OCI-LY7 (cell line): ENCODE measurements around the gene ALDH1A3. TPM values are rescaled to one million over a fixed set of nuclear protein-coding genes. Genes with fewer than 3 reads are reported as not detected.

ENCODE experiments used
- BruUV-seq: library from RNA; stranded (reverse); fragments of 400-500 nt; replicated peaks from 2 replicates; lab custom pipeline; 2021; lab: Mats Ljungman, UMichigan
- CTCF ChIA-PET: fragments of 300-600 bp; sonication (Branson Sonifier 250); formaldehyde crosslinking; loops from one replicate; lab custom pipeline; 2022; ENCODE audit warnings: antibody characterized with exemption; ENCODE audit not compliant: unreplicated experiment; lab: Charles Lee
- POLR2A ChIA-PET: fragments of 300-600 bp; sonication (Branson Sonifier 250); formaldehyde crosslinking; loops from one replicate; lab custom pipeline; 2022; ENCODE audit warnings: antibody characterized with exemption; lab: Charles Lee
- DNase-seq: peaks from one replicate; pipeline ENCODE4 v3.0.0-alpha.2; 2015; ENCODE audit warnings: low spot score
- H2AFZ ChIP-seq: fragments of 200-600 bp; sonication (generic), shearing (Covaris generic); 2 replicates; pipeline ENCODE4 v1.6.1; 2014; ENCODE audit warnings: mild to moderate bottlenecking, antibody characterized with exemption, low read length, moderate library complexity
- H3K27ac ChIP-seq: fragments of 200-600 bp; sonication (generic); 2 replicates; pipeline ENCODE4 v1.5.1; 2014; ENCODE audit warnings: mixed run types, low read depth, mild to moderate bottlenecking, moderate library complexity, low read length, inconsistent platforms; ENCODE audit not compliant: poor library complexity, severe bottlenecking
- H3K36me3 ChIP-seq: fragments of 200-600 bp; sonication (generic); 2 replicates; pipeline ENCODE4 v1.6.1; 2014; ENCODE audit warnings: mild to moderate bottlenecking, antibody characterized with exemption, low read length, moderate library complexity, mixed read lengths; ENCODE audit not compliant: insufficient read depth
- H3K4me1 ChIP-seq: fragments of 200-600 bp; sonication (generic); 2 replicates; pipeline ENCODE4 v1.5.1; 2014; ENCODE audit warnings: mild to moderate bottlenecking, low read length; ENCODE audit not compliant: insufficient read depth, poor library complexity, severe bottlenecking
- H3K4me2 ChIP-seq: fragments of 200-600 bp; sonication (generic); 2 replicates; pipeline ENCODE4 v1.6.1; 2014; ENCODE audit warnings: mild to moderate bottlenecking, low read length
- H3K4me3 ChIP-seq: fragments of 200-600 bp; sonication (generic); 2 replicates; pipeline ENCODE4 v1.5.1; 2014; ENCODE audit warnings: mild to moderate bottlenecking, low read depth, low read length; ENCODE audit not compliant: poor library complexity, severe bottlenecking
- H3K79me2 ChIP-seq: fragments of 200-600 bp; sonication (generic); 2 replicates; pipeline ENCODE4 v1.6.1; 2016; ENCODE audit warnings: low read depth, mild to moderate bottlenecking, low read length, moderate library complexity, mixed read lengths; ENCODE audit not compliant: insufficient read depth
- H3K9me2 ChIP-seq: fragments of 200-600 bp; sonication (generic); 2 replicates; pipeline ENCODE4 v1.6.1; 2016; ENCODE audit warnings: mild to moderate bottlenecking, low read length, mixed read lengths; ENCODE audit not compliant: insufficient read depth
- H3K9me3 ChIP-seq: fragments of 200-600 bp; sonication (generic); 2 replicates; pipeline ENCODE4 v1.6.1; 2014; ENCODE audit warnings: mild to moderate bottlenecking, mixed run types, low read length, mixed read lengths
- H4K20me1 ChIP-seq: fragments of 200-600 bp; sonication (generic); 2 replicates; pipeline ENCODE4 v1.6.1; 2014; ENCODE audit warnings: mild to moderate bottlenecking, antibody characterized with exemption, low read length, moderate library complexity, mixed read lengths; ENCODE audit not compliant: insufficient read depth
- CTCF ChIP-seq: fragments of 200-600 bp; sonication (generic); conservative IDR thresholded peaks from 2 replicates; pipeline ENCODE4 v1.5.1; 2014; ENCODE audit warnings: mild to moderate bottlenecking, antibody characterized with exemption, low read length, moderate library complexity, mixed read lengths
- EZH2phosphoT487 ChIP-seq: fragments of 200-600 bp; sonication (generic); IDR thresholded peaks from 2 replicates; pipeline ENCODE4 v1.6.1; 2018; ENCODE audit warnings: low read depth, borderline replicate concordance, mild to moderate bottlenecking, mixed run types, antibody characterized with exemption, low read length, moderate library complexity, mixed read lengths
- intact Hi-C: fragments of 100-400 bp; cut with micrococcal nuclease; formaldehyde crosslinking; loops from one replicate; pipeline ENCODE4 v1.10.0; 2022; ENCODE audit not compliant: unreplicated experiment
- total RNA-seq, 2 experiments: library from RNA; depleted of rRNA in 1 of 2; stranded (reverse); fragments of >200 nt in 1 of 2; shearing (Covaris generic) in 1 of 2; gene quantifications; 2 replicates each; pipeline ENCODE4 v1.2.3, GENCODE V29; 2014 to 2022

ALDH1A3 gene
- total RNA-seq, 2 experiments from 2014 or later, result not detected

GRCh38 chr15:100944986-100945385 lies 65.4 kb downstream of the ALDH1A3 start:
- Histone ChIP-seq H3K79me2 (peaks cover 100% of the 10 kb centered on the region), H3K36me3 (peaks cover 98% of the 10 kb centered on the region), H3K4me2 (no peak overlapping the region), H2AFZ (no peak overlapping the region), H3K9me3 (peaks cover 12% of the 10 kb centered on the region; the same call in 1 of the 2 replicates), H3K27ac (peak overlapping the region; percentile 43), H4K20me1 (peaks cover 3% of the 10 kb centered on the region; the same call in 1 of the 2 replicates), H3K4me3 (no peak overlapping the region), H3K9me2 (no peaks in the 10 kb centered on the region), H3K4me1 (peaks cover 66% of the 10 kb centered on the region)
- ChIA-PET CTCF (no interaction called here), POLR2A (interaction anchor here (0.6 to 3.0 kb wide), 7 partner anchors 11 to 1363 kb away, joined by 3 to 17 read pairs (median 3); no protein-coding TSS in a partner anchor)
- BruUV-seq, result no TSS peak
- no peak for DNase-seq
- no peak for TF ChIP-seq CTCF
- no peak for TF ChIP-seq EZH2phosphoT487
- intact Hi-C loops, result no loop called here

- intact Hi-C loops, result no loop called here
- no peak for DNase-seq
- Histone ChIP-seq H3K36me3 (peaks cover 94% of the 10 kb centered on the region), H3K27ac (no peak overlapping the region), H3K4me2 (no peak overlapping the region), H3K9me2 (no peaks in the 10 kb centered on the region), H4K20me1 (no peaks in the 10 kb centered on the region), H2AFZ (no peak overlapping the region), H3K4me1 (peaks cover 37% of the 10 kb centered on the region), H3K79me2 (peaks cover 98% of the 10 kb centered on the region), H3K4me3 (no peak overlapping the region), H3K9me3 (peaks cover 12% of the 10 kb centered on the region; the same call in 1 of the 2 replicates)
- POLR2A ChIA-PET, result interaction anchor here (0.8 to 1.6 kb wide), 3 partner anchors 19 to 32 kb away, joined by 4 to 5 read pairs (median 4); no protein-coding TSS in a partner anchor
- TF ChIP-seq EZH2phosphoT487 (no peak), CTCF (no peak)
- CTCF ChIA-PET, result no interaction called here
- no TSS peak for BruUV-seq
Measured at GRCh38 chr15:100947760-100948429, 68.3 kb downstream of the ALDH1A3 start.

GRCh38 chr15:100948430-100948762 lies 68.8 kb downstream of the ALDH1A3 start:
- H3K36me3 ChIP-seq, result peaks cover 94% of the 10 kb centered on the region
- BruUV-seq, result no TSS peak
- H3K27ac ChIP-seq, result no peak overlapping the region
- no peak overlapping the region for H3K4me3 ChIP-seq
- peaks cover 98% of the 10 kb centered on the region for H3K79me2 ChIP-seq
- ChIA-PET POLR2A (interaction anchor here (0.8 kb wide), 1 partner anchor 32 kb away, joined by 4 read pairs; no protein-coding TSS in a partner anchor), CTCF (no interaction called here)
- peaks cover 12% of the 10 kb centered on the region; the same call in 1 of the 2 replicates for H3K9me3 ChIP-seq
- intact Hi-C loops, result no loop called here
- no peak for TF ChIP-seq CTCF
- no peak for TF ChIP-seq EZH2phosphoT487
- no peaks in the 10 kb centered on the region for H4K20me1 ChIP-seq
- peaks cover 32% of the 10 kb centered on the region for H3K4me1 ChIP-seq
- no peaks in the 10 kb centered on the region for H3K9me2 ChIP-seq
- no peak overlapping the region for H2AFZ ChIP-seq
- no peak overlapping the region for H3K4me2 ChIP-seq
- DNase-seq, result no peak
